Melanocyte of skin (primary cell): ENCODE measurements around the gene MEOX1. TPM values are rescaled to one million over a fixed set of nuclear protein-coding genes. Genes with fewer than 3 reads are reported as not detected.

ENCODE experiments used
- small RNA-seq, 2 donors: library from RNA; depleted of rRNA; stranded (forward); fragments of <200 nt; gene quantifications; one replicate each; pipeline ENCODE3, GENCODE V24; 2012
- total RNA-seq, 2 donors: library from RNA; depleted of rRNA; stranded (reverse); fragments of >200 nt; gene quantifications; 2 replicates each; pipeline ENCODE4 v1.2.3, GENCODE V29; 2012

MEOX1 gene
- total RNA-seq = not detected

GRCh38 chr17:43661699-43662412 is at the start of gene MEOX1:
Gene MEOX1, minus strand, starts transcription at chr17:43661922. Its CDS starts 388 bp downstream, at chr17:43661534.

Small RNAs within 50 kb of the gene (small RNA-seq; reads per million reads assigned to genes)
- 0 reads per million in 2 donors for gene RF00017

Other genes with a start within 250 kb of the MEOX1 start
- gene DHX8, start 177.9 kb downstream of the MEOX1 start, total RNA-seq = 10 to 100 TPM; 42.3 to 48.3 TPM
- gene ETV4, start 115.6 kb downstream of the MEOX1 start, total RNA-seq = 10 to 100 TPM in 1 of 2 donors, 1 to 10 TPM in 1; 4.1 to 28.6 TPM
- under 1 TPM in 1 of 2 donors, not detected in 1; under 0.01 TPM for gene SOST, start 96.9 kb upstream of the MEOX1 start, total RNA-seq
- 100 to 1,000 TPM; 116 to 169 TPM for gene DUSP3, start 117.1 kb upstream of the MEOX1 start, total RNA-seq
- under 1 TPM; under 0.01 to 0.34 TPM for gene CFAP97D1, start 118.5 kb upstream of the MEOX1 start, total RNA-seq
- 1 to 10 TPM; 4.7 to 5.9 TPM for gene MPP3, start 171.2 kb upstream of the MEOX1 start, total RNA-seq
- not detected for gene CD300LG, start 185.3 kb upstream of the MEOX1 start, total RNA-seq
- gene MPP2, start 245.6 kb upstream of the MEOX1 start, total RNA-seq = 1 to 10 TPM in 1 of 2 donors, under 1 TPM in 1; 0.34 to 1.7 TPM